HL-60 (cell line): ENCODE data around the gene SUMO2.
A peak's percentile ranks its signal among the peaks of the same experiment; 100 is the strongest.

Experiments used
- CTCF ChIP-seq: IDR thresholded peaks from one replicate; pipeline ENCODE4 v1.5.1; 2011; ENCODE audit warnings: low read length, control low read depth, inconsistent platforms; ENCODE audit not compliant: insufficient read depth
- GABPA ChIP-seq: IDR thresholded peaks from 2 replicates; pipeline ENCODE4 v1.6.1; 2012; ENCODE audit warnings: low read depth
- POLR2AphosphoS5 ChIP-seq: IDR thresholded peaks from 2 replicates; pipeline ENCODE4 v1.6.1; 2012; ENCODE audit warnings: low read depth
- REST ChIP-seq: IDR thresholded peaks from 2 replicates; pipeline ENCODE4 v1.6.1; 2012; ENCODE audit warnings: low read depth; ENCODE audit not compliant: insufficient replicate concordance
- SPI1 ChIP-seq: IDR thresholded peaks from 2 replicates; pipeline ENCODE4 v1.6.1; 2012; ENCODE audit warnings: low read depth, mild to moderate bottlenecking, borderline replicate concordance

- no peak for TF ChIP-seq CTCF
- TF ChIP-seq REST: no peak
- TF ChIP-seq POLR2AphosphoS5: peak; percentile 85; the same call in 1 of the 2 replicates
- no peak for TF ChIP-seq GABPA
- no peak for TF ChIP-seq SPI1
These were observed 22.5 kb upstream of the SUMO2 start, which contains the start of gene NUP85 for GRCh38 chr17:75205037-75205792.
